Smooth muscle cell (in vitro differentiated cells): Measurements from ENCODE around the gene NFIX. TPM values are rescaled to one million over a fixed set of nuclear protein-coding genes. Genes with fewer than 3 reads are reported as not detected.

ENCODE experiments used
- DNase-seq: peaks from one replicate; lab custom pipeline; 2025; ENCODE audit not compliant: unreplicated experiment; lab: John Stamatoyannopoulos, UW
- H2AFZ ChIP-seq: fragments of 200-600 bp; sonication (generic); 2 replicates; pipeline ENCODE4 v1.6.0; 2016; ENCODE audit warnings: antibody characterized with exemption, low read depth, mild to moderate bottlenecking
- H3F3A ChIP-seq: fragments of 200-600 bp; sonication (generic); 2 replicates; pipeline ENCODE4 v1.6.0; 2017; ENCODE audit warnings: antibody characterized with exemption, low read depth
- H3K27ac ChIP-seq: fragments of 200-600 bp; sonication (generic); 2 replicates; pipeline ENCODE4 v1.5.1; 2016; ENCODE audit warnings: low read depth, mild to moderate bottlenecking
- H3K27me3 ChIP-seq: fragments of 200-600 bp; sonication (generic); 2 replicates; pipeline ENCODE4 v1.6.1; 2016; ENCODE audit warnings: low read depth, mild to moderate bottlenecking
- H3K36me3 ChIP-seq: fragments of 200-600 bp; sonication (generic); 2 replicates; pipeline ENCODE4 v1.5.1; 2016; ENCODE audit warnings: low read depth
- H3K4me1 ChIP-seq: fragments of 200-600 bp; sonication (generic); 2 replicates; pipeline ENCODE4 v1.5.1; 2016; ENCODE audit warnings: low read depth
- H3K4me2 ChIP-seq: fragments of 200-600 bp; sonication (generic); 2 replicates; pipeline ENCODE4 v1.6.0; 2016; ENCODE audit warnings: mild to moderate bottlenecking
- H3K4me3 ChIP-seq: fragments of 200-600 bp; sonication (generic); 2 replicates; pipeline ENCODE4 v1.5.1; 2016; ENCODE audit warnings: mild to moderate bottlenecking
- H3K79me2 ChIP-seq: fragments of 200-600 bp; sonication (generic); 2 replicates; pipeline ENCODE4 v1.6.0; 2016; ENCODE audit warnings: low read depth, mild to moderate bottlenecking
- H3K9ac ChIP-seq: fragments of 200-600 bp; sonication (generic); 2 replicates; pipeline ENCODE4 v1.6.0; 2016; ENCODE audit warnings: low read depth
- H3K9me3 ChIP-seq: fragments of 200-600 bp; sonication (generic); replicated peaks from 2 replicates; pipeline ENCODE4 v1.5.1; 2016; ENCODE audit warnings: low read depth
- H4K20me1 ChIP-seq: fragments of 200-600 bp; sonication (generic); 2 replicates; pipeline ENCODE4 v1.6.0; 2016; ENCODE audit warnings: low read depth
- WGBS: methylation state at CpG from one replicate; pipeline ENCODE4 v1.1.7; 2016; ENCODE audit warnings: low lambda C conversion rate; 5-methylcytosine and 5-hydroxymethylcytosine counted together
- polyA plus RNA-seq: library from polyadenylated mRNA; unstranded; fragments of >200 nt; fragmentation: Nextera tagmentation; extraction: Ambion mirVana; gene quantifications from 2 replicates; pipeline ENCODE4 v1.2.1, GENCODE V29; 2016
- total RNA-seq: library from RNA; depleted of rRNA; stranded (reverse); fragments of >200 nt; gene quantifications from 2 replicates; pipeline ENCODE4 v1.2.3, GENCODE V29; 2014
- TF ChIP-seq, protein P1 (sequence below): fragments of 200-600 bp; sonication (generic); IDR thresholded peaks from 2 replicates; pipeline ENCODE4 v1.5.1; 2017; ENCODE audit warnings: borderline replicate concordance, mild to moderate bottlenecking, antibody characterized with exemption; ENCODE audit not compliant: insufficient read depth, poor library complexity, severe bottlenecking

NFIX gene
- total and polyA plus RNA-seq, 2 experiments from 2014 or later = 1.9 to 2.3 TPM

DNA sequence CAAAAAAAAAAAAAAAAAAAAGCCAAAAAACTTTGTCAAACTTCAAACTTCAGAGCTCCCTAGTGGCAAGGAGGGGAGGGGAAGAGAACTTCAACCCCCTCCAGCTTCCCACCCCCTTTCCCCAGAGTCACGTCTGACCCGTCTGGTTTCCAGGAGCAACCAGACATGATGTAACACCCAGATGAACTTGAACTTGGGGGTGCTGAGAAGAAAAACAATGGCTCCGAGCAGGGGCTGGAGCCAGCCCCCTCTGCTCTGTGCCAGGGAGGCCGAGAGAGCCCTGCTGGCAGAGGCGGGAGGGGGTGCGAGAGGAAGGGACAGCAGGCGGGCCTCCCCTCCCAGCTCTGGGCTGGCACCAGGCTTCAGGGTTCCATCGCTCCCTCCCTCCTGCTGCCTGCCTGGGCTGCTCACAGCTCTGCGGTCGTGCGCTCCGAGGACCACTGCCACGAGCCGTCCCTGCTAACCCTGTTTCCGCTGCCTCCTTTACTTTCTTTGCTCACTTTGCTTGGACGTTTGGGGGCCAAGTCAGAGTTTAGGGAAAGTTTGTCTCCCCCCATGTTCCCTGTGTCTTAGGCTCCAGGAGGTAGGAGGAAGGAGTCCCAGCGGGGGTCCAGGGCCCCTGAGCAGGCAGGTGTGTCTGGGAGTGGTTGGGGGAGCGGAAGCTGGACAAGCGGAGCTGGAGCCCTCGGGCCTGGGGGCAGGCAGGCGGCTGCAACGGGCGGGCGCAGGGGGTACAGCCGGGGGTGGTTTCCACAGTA lies 96.3 kb downstream of the NFIX start:
- peak overlapping the region; percentile 78 for H2AFZ ChIP-seq
- no peaks in the 10 kb centered on the region for H3K9me3 ChIP-seq
- H3K4me2 ChIP-seq = peak overlapping the region; percentile 80
- DNase-seq = no peak
- no peaks in the 10 kb centered on the region for H3K79me2 ChIP-seq
- H3K9ac ChIP-seq = peak overlapping the region; percentile 64
- H3K4me1 ChIP-seq = peaks cover 26% of the 10 kb centered on the region
- H4K20me1 ChIP-seq = peaks cover 2% of the 10 kb centered on the region
- no peak overlapping the region for H3K4me3 ChIP-seq
- 25% methylated on average over 24 of the region's 25 CpGs for WGBS
- H3K36me3 ChIP-seq = no peaks in the 10 kb centered on the region
- TF ChIP-seq, protein P1, sequence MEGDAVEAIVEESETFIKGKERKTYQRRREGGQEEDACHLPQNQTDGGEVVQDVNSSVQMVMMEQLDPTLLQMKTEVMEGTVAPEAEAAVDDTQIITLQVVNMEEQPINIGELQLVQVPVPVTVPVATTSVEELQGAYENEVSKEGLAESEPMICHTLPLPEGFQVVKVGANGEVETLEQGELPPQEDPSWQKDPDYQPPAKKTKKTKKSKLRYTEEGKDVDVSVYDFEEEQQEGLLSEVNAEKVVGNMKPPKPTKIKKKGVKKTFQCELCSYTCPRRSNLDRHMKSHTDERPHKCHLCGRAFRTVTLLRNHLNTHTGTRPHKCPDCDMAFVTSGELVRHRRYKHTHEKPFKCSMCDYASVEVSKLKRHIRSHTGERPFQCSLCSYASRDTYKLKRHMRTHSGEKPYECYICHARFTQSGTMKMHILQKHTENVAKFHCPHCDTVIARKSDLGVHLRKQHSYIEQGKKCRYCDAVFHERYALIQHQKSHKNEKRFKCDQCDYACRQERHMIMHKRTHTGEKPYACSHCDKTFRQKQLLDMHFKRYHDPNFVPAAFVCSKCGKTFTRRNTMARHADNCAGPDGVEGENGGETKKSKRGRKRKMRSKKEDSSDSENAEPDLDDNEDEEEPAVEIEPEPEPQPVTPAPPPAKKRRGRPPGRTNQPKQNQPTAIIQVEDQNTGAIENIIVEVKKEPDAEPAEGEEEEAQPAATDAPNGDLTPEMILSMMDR = no peak
- peaks cover 22% of the 10 kb centered on the region for H3K27me3 ChIP-seq
- peaks cover 4% of the 10 kb centered on the region for H3F3A ChIP-seq
- peak overlapping the region; percentile 67 for H3K27ac ChIP-seq

DNA sequence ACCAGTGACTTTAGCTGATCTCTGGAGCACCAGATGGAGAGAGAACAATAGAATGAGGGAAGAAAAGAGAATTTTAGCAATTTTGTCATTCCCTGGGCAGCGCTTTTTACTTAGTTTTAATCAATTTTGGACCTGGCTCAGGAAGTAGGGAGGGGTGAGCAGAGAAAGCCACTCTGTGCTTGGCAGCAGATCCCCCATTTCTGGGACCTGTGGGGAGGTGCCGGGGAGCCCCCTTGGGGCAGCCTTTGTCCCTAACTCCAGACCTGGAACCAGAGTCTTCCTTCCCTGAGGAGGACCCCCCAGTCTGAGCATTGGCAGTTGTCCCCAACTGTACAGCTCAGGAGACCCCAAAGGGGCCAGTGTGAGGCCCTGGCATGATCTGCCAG lies 96.9 kb downstream of the NFIX start:
- WGBS = 93% methylated on average over 2 of the region's 2 CpGs
- peak overlapping the region; percentile 67 for H3K27ac ChIP-seq
- H3K4me2 ChIP-seq = peak overlapping the region; percentile 80
- H3K4me1 ChIP-seq = peaks cover 31% of the 10 kb centered on the region
- peak overlapping the region; percentile 64 for H3K9ac ChIP-seq
- peaks cover 27% of the 10 kb centered on the region for H3K27me3 ChIP-seq
- no peaks in the 10 kb centered on the region for H3K79me2 ChIP-seq
- no peak overlapping the region for H3K4me3 ChIP-seq
- no peaks in the 10 kb centered on the region for H3K36me3 ChIP-seq
- peaks cover 4% of the 10 kb centered on the region for H3F3A ChIP-seq
- TF ChIP-seq, protein P1 = no peak
- no peak for DNase-seq
- H4K20me1 ChIP-seq = peaks cover 8% of the 10 kb centered on the region
- H3K9me3 ChIP-seq = no peaks in the 10 kb centered on the region
- no peak overlapping the region for H2AFZ ChIP-seq

DNA sequence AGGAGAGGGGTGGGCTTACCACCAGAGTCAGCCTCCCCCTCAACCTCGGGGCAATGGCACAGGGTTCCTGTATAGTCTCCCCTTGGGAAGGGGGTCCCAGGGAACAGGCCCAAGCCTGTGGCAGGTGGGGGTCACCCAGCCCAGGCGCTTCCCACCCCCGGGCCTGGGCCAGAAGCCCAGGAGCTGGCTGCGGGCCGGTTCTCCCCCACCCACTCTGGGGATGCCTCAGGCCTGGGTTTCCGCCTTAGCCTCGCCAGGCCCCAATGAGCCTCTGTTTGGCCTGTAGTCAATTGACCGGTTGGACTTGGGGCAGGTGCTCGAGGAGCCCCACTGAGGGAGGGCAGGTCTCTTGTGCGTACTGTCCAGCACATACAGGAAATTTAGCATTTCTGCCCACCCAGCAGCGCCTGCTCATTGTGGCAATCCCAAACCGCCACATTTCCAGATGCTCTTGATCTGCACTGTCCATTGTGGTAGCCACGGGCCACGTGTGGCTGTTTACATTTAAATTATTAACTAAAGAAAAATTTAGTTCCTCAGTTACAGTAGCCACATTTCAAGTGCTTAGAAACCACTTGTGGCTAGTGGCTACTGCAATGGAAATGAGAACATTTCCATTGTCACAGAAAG lies 97.4 kb downstream of the NFIX start:
- Histone ChIP-seq H3K27me3 (peaks cover 33% of the 10 kb centered on the region), H3K9ac (no peak overlapping the region), H3K4me3 (no peak overlapping the region), H3K36me3 (no peaks in the 10 kb centered on the region), H3K27ac (no peak overlapping the region), H3K9me3 (no peaks in the 10 kb centered on the region), H3K79me2 (no peaks in the 10 kb centered on the region), H3K4me1 (peaks cover 35% of the 10 kb centered on the region), H3F3A (peaks cover 4% of the 10 kb centered on the region), H3K4me2 (no peak overlapping the region), H4K20me1 (peaks cover 11% of the 10 kb centered on the region), H2AFZ (no peak overlapping the region)
- TF ChIP-seq, protein P1 = no peak
- DNase-seq = no peak
- WGBS = 95% methylated on average over 14 of the region's 14 CpGs
